ENCODE data around the gene ZDHHC22.

ZDHHC22 gene

GRCh38 chr14:77099425-77100167 is 42.0 kb downstream of the ZDHHC22 start:
- Histone ChIP-seq H3K4me3 (ENCODE audit: insufficient read depth, low read length, poor library complexity, severe bottlenecking) (no peak overlapping the region), H3K27ac (ENCODE audit: low read depth, low read length) (no peak overlapping the region), H2AFZ (ENCODE audit: low read depth, low read length, severe bottlenecking) (no peak overlapping the region), H3K36me3 (ENCODE audit: low read length) (no peaks in the 10 kb centered on the region), H3K9me3 (ENCODE audit: insufficient read depth, low read length) (no peaks in the 10 kb centered on the region), H3K9me2 (replicated peaks; ENCODE audit: insufficient read depth, low read length) (no peaks in the 10 kb centered on the region), H3K9ac (ENCODE audit: low read length) (no peak overlapping the region), H3K4me2 (ENCODE audit: low read depth, low read length, poor library complexity, severe bottlenecking) (peak overlapping the region; percentile 65), H3K79me2 (ENCODE audit: insufficient read depth, low read length) (no peaks in the 10 kb centered on the region), H3F3A (ENCODE audit: insufficient read depth) (peaks cover 6% of the 10 kb centered on the region), H4K20me1 (ENCODE audit: low read depth, low read length) (no peaks in the 10 kb centered on the region), H3K27me3 (ENCODE audit: low read length) (no peaks in the 10 kb centered on the region)
- no peak for TF ChIP-seq EZH2phosphoT487 (conservative IDR thresholded peaks at IDR 0.05; ENCODE audit: low read length)
- TF ChIP-seq, protein P1, sequence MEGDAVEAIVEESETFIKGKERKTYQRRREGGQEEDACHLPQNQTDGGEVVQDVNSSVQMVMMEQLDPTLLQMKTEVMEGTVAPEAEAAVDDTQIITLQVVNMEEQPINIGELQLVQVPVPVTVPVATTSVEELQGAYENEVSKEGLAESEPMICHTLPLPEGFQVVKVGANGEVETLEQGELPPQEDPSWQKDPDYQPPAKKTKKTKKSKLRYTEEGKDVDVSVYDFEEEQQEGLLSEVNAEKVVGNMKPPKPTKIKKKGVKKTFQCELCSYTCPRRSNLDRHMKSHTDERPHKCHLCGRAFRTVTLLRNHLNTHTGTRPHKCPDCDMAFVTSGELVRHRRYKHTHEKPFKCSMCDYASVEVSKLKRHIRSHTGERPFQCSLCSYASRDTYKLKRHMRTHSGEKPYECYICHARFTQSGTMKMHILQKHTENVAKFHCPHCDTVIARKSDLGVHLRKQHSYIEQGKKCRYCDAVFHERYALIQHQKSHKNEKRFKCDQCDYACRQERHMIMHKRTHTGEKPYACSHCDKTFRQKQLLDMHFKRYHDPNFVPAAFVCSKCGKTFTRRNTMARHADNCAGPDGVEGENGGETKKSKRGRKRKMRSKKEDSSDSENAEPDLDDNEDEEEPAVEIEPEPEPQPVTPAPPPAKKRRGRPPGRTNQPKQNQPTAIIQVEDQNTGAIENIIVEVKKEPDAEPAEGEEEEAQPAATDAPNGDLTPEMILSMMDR (IDR thresholded peaks at IDR 0.05; ENCODE audit: insufficient read depth, low read length, poor library complexity, severe bottlenecking) = no peak

GRCh38 chr14:77098529-77099353 is 42.9 kb downstream of the ZDHHC22 start:
- TF ChIP-seq EZH2phosphoT487 (conservative IDR thresholded peaks at IDR 0.05; ENCODE audit: low read length) = no peak
- TF ChIP-seq, protein P1 (IDR thresholded peaks at IDR 0.05; ENCODE audit: insufficient read depth, low read length, poor library complexity, severe bottlenecking) = no peak
- Histone ChIP-seq H3K4me3 (ENCODE audit: insufficient read depth, low read length, poor library complexity, severe bottlenecking) (peak overlapping the region; percentile 89), H3K9ac (ENCODE audit: low read length) (peak overlapping the region; percentile 75), H3K36me3 (ENCODE audit: low read length) (no peaks in the 10 kb centered on the region), H4K20me1 (ENCODE audit: low read depth, low read length) (no peaks in the 10 kb centered on the region), H3K4me2 (ENCODE audit: low read depth, low read length, poor library complexity, severe bottlenecking) (peak overlapping the region; percentile 65), H2AFZ (ENCODE audit: low read depth, low read length, severe bottlenecking) (peak overlapping the region; percentile 79), H3K9me2 (replicated peaks; ENCODE audit: insufficient read depth, low read length) (no peaks in the 10 kb centered on the region), H3K9me3 (ENCODE audit: insufficient read depth, low read length) (no peaks in the 10 kb centered on the region), H3K79me2 (ENCODE audit: insufficient read depth, low read length) (no peaks in the 10 kb centered on the region), H3K27me3 (ENCODE audit: low read length) (no peaks in the 10 kb centered on the region), H3K27ac (ENCODE audit: low read depth, low read length) (peak overlapping the region; percentile 14; the same call in 1 of the 2 replicates), H3F3A (ENCODE audit: insufficient read depth) (peaks cover 6% of the 10 kb centered on the region)

DNA sequence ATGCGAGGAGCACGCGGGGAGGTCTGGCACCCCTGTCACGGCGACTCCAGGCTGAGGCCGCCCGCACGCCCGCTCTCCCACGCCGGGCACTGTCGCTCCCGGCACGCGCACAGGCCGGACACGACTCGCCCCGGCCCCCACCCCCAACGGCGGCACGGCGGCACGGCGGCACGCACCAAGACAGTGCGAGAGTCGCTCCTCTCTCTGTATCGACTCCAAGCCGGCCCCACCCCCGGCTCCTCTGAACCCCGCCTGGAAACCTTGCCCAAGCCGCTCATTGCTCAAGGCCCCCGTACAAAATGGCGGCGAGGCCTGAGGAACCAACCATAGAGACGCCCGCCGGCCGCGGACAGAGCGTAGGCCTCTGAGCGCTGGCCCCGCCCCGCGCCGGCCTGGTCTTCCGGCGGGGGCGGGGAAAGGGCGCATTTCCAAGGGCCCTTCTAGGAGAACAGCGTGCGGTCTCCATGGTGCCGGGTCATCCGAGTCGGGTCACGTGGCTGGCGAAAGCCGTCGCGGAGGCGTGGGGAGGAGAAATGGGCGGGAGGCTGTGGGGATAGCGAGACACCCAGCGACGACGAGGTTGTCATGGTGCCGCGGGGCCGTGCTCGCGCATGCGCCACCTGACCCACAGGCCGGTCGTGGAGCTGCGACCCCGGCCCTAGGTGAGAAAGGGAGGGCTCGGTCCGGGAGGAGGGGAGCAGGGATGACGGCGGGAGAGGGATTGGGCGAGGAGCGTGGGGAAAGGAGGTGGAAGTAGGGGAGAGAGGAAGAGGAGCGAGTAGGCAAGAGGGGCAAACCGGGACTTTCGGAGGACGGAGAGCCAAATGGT is 43.7 kb downstream of the ZDHHC22 start, which contains the start of gene CIPC:
CIPC (plus strand) TSS at position 559 of the 829 bp plus-strand sequence. CDS start 7,451 bp downstream, outside the sequence.
- H3K9me3 ChIP-seq (ENCODE audit: insufficient read depth, low read length) = no peaks in the 10 kb centered on the region
- H3K27me3 ChIP-seq (ENCODE audit: low read length) = no peaks in the 10 kb centered on the region
- H3K9ac ChIP-seq (ENCODE audit: low read length) = peak within 1 kb of the TSS; percentile 75
- TF ChIP-seq, protein P1 (IDR thresholded peaks at IDR 0.05; ENCODE audit: insufficient read depth, low read length, poor library complexity, severe bottlenecking) = no peak
- TF ChIP-seq EZH2phosphoT487 (conservative IDR thresholded peaks at IDR 0.05; ENCODE audit: low read length) = no peak
- H3K9me2 ChIP-seq (replicated peaks; ENCODE audit: insufficient read depth, low read length) = no peaks in the 10 kb centered on the region
- peaks cover 6% of the 10 kb centered on the region for H3F3A ChIP-seq (ENCODE audit: insufficient read depth)
- no peaks in the 10 kb centered on the region for H4K20me1 ChIP-seq (ENCODE audit: low read depth, low read length)
- H2AFZ ChIP-seq (ENCODE audit: low read depth, low read length, severe bottlenecking) = peak within 1 kb of the TSS; percentile 79
- H3K4me2 ChIP-seq (ENCODE audit: low read depth, low read length, poor library complexity, severe bottlenecking) = peak within 1 kb of the TSS; percentile 69
- H3K36me3 ChIP-seq (ENCODE audit: low read length) = no peaks in the 10 kb centered on the region
- H3K4me3 ChIP-seq (ENCODE audit: insufficient read depth, low read length, poor library complexity, severe bottlenecking) = peak within 1 kb of the TSS; percentile 89
- no peaks in the 10 kb centered on the region for H3K79me2 ChIP-seq (ENCODE audit: insufficient read depth, low read length)
- H3K27ac ChIP-seq (ENCODE audit: low read depth, low read length) = peak within 1 kb of the TSS; percentile 14; the same call in 1 of the 2 replicates
